Hypothalamus (tissue), 51 donors: ENCODE measurements around the gene BIRC6.

ENCODE experiments used
- DNase-seq, 51 donors: peaks; one replicate each; lab custom pipeline; 2025; lab: John Stamatoyannopoulos, UW

The BIRC6 gene

GRCh38 chr2:32666704-32667103 lies 309.9 kb downstream of the BIRC6 start:
- DNase-seq, result no peak

- no peak for DNase-seq
These were observed 311.4 kb downstream of the BIRC6 start for GRCh38 chr2:32668254-32668653.
